Activated T-cell treated with anti-CD3 and anti-CD28 coated beads for 1 hour (primary cell): ENCODE data around the gene ARSK.

Experiments used
- DNase-seq: peaks from one replicate; pipeline ENCODE4 v3.0.0-alpha.2; 2020; ENCODE audit warnings: low read depth

ARSK gene, protein sequence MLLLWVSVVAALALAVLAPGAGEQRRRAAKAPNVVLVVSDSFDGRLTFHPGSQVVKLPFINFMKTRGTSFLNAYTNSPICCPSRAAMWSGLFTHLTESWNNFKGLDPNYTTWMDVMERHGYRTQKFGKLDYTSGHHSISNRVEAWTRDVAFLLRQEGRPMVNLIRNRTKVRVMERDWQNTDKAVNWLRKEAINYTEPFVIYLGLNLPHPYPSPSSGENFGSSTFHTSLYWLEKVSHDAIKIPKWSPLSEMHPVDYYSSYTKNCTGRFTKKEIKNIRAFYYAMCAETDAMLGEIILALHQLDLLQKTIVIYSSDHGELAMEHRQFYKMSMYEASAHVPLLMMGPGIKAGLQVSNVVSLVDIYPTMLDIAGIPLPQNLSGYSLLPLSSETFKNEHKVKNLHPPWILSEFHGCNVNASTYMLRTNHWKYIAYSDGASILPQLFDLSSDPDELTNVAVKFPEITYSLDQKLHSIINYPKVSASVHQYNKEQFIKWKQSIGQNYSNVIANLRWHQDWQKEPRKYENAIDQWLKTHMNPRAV

DNA sequence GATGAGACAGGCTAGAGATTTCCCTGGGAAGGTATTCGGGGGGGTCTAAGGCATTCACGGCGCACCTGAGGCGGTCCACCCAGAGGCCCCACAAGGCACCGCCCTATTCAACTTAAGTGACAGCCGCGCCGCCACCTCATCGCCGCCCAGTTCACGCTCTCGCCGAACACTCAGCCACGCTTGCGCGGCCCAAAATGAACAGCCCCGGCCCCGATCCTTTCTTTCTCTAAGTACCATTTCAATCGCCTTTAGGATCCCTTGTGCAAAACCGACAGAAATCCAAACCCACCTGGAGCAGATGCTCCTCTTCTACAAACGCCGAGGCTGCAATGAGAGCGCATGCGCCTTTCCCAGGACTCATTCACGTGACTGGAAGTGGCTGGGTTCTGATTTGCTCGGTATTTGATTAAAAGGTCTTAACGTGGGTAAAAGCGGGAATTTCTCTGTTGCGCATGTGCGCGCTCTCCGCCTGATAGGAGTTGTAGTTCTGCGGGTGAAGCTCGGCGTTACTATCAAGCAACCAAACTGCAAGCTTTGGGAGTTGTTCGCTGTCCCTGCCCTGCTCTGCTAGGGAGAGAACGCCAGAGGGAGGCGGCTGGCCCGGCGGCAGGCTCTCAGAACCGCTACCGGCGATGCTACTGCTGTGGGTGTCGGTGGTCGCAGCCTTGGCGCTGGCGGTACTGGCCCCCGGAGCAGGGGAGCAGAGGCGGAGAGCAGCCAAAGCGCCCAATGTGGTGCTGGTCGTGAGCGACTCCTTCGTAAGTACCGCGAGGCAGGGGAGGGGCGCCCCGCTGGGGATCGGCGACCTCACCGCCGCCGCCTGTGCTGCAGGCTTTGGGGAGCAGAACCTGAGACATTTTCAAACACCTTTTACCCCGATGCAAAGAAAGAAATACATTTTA, at the start of gene ARSK, which contains the start of gene SKIC3:
Gene ARSK (plus strand): TSS at position 455 of the 902 bp plus-strand sequence. CDS start 178 bp downstream, at position 633.
Gene SKIC3 (minus strand): TSS at position 331 of the 902 bp plus-strand sequence. CDS start 7,827 bp downstream, outside the sequence.
- DNase-seq = peak; percentile 85

DNA sequence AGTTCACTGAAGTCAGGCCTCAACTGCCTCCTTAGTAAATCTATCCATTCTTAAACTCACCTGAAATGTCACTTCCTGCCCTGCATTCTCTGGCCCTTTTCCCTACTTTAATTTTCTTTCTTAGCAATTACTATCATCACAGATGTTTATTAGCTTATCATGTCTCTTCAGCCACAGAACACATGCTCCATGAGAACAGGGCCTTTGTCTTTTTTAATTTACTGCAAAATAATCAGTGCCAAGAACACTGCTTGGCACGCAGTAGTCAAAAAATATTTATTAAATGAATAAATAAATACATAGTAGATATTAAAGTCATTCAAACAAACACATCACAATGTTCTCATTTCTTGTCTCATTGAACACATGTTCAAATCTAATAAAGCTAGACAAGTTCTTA, 46.4 kb upstream of the ARSK start:
- no peak for DNase-seq

DNA sequence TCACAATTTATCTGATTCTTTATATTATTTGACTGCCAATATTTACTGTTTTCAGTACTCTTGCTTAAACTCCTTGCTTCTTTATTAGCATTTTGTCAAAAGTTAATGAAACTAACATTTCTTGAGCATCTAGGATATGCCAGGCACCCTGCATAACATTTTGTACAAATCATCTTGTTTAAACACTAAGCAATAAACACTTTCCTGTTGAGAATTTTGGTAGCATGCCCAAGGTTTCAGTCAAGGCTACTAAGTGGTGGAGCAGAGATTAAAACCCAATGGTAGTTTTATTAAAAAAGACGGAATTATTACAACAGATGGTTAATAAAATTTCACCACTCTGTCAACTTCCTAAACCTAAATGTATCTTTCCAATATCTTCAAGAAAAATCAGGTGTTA, 43.3 kb upstream of the ARSK start:
- DNase-seq = no peak

- DNase-seq = no peak
Observed at GRCh38 chr5:95518417-95518816, 36.5 kb upstream of the ARSK start.

DNA sequence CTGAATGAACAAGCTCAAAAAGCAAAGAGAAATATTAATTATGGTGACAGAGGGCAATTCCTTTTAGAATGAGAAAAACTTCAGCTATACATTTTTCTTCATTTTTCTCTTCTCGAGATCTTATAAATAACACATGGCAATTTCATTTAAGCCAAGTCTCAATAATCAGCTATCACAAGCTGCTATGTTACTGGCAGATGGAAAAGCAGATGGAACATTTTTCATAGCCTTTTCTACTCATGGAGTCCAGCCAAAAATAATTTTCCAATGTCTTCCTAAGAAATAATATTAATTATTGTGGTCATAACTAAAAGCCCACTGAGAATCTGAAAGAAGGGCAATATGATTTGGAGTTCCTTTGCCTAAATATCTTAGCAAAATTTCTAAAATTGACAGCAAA, 35.8 kb upstream of the ARSK start:
- DNase-seq = no peak

DNA sequence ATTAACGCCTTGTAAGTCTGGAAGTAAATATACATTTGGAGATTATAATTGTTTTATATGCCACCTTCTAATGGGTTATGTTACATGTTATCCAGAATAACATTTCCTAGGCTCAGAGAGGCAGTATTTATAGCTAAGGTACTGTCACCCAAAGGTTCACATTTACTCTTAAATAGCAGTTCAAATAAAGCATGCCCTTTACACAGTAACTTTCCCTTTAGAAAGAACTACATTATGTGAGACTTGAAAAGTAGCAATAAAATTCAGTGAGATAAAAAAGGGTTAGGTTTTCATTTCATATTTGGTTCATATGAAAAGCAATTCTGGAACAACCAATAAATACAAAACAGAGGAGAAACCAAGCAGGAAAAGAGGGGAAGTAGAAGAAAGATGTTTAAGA, 35.2 kb upstream of the ARSK start:
- no peak for DNase-seq

DNA sequence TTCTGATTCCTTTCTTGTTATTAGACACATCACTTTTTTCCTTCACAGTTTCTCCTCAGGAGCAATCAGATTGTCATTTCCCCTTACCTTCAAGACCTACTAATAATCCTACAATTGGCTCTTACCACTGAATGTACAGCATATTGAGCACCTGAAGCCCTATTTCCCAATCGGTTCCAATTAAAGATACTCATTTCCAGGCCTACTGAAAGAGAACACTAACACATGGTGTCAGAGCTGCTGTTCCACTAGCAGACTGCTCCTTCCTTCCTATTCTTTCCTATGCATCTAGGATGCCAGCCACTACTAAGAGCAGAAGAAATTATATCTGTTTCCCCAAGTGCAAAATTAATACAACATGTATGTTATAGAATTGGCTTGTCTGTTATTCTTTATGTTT, 34.7 kb upstream of the ARSK start:
- DNase-seq = no peak

DNA sequence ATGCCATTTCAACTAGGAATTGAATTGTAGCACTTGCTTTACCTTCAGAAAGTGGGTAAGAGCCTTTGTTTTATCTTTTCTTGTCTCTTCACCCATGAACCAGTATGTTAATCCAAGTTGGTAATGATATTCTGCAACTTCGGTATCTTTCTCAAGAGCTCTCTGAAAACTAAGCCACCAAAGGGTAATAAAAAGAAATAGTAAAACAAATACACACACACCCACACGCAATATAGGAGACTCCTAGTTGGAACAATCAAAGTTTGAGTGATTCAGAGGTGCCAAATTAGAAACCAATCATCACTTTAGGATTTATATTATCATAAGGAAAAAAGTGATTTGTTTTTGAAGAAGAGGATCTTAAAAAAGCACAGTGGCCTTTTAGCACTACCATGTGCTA, 30.5 kb upstream of the ARSK start:
- no peak for DNase-seq

- no peak for DNase-seq
Observed at GRCh38 chr5:95526871-95527270, 28.0 kb upstream of the ARSK start.

DNA sequence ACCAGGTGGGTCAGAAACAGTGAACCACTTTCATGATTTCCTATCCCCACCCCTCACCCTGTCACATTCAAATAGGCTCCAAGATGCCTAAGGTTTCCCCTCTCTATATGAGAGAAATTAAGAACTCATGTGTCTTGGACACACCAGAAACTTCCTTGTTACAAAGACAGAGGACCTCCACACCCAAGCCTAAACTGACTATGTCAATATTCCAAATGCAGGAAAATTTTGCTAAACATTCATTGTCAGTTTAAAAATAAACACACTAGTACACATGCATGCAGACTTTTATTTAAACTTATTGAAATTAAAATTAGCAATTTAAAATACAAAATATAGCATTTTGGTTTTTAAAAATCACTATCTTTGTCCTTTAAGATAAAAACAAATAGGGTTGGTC, 26.3 kb upstream of the ARSK start:
- DNase-seq = no peak

GRCh38 chr5:95530416-95530815, 24.5 kb upstream of the ARSK start:
- no peak for DNase-seq

GRCh38 chr5:95531491-95531890, 23.4 kb upstream of the ARSK start:
- no peak for DNase-seq

DNA sequence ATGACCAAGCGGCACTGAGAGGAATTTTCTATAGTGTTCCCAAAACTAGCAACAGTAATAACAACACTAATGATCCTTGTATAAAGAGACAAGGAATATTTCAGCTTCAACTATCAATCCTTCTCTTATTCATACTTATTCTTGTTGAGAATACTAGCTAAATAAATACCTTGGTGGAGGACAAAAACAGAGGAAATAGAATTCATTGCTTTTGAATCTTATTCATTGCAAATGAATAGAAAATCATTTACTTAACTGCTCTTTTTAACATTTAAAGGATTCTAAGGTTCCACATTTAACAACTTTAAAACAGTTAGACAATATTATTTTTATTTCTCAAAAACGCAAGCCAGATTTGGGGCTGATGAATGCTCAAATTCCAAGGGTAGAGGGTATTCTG, 22.5 kb upstream of the ARSK start:
- no peak for DNase-seq

DNA sequence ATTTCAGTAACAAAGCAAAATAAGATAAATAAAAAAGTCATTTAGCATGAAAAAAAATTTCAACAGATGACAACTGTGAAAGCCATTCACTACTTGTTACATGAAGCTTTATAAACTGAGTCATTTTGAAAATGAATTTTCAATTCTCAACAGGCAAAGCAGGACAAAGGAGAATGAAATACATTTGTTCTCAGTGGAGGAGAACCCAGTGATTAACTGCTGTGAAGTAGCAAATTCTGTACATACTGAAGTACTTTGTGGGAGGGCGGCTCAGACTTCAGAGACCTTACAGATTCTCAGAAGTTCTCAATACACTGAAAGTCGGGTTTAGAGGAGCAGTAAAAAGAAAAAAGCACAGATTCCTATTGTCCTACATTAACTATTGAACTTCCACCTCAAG, 21.8 kb upstream of the ARSK start:
- no peak for DNase-seq

DNA sequence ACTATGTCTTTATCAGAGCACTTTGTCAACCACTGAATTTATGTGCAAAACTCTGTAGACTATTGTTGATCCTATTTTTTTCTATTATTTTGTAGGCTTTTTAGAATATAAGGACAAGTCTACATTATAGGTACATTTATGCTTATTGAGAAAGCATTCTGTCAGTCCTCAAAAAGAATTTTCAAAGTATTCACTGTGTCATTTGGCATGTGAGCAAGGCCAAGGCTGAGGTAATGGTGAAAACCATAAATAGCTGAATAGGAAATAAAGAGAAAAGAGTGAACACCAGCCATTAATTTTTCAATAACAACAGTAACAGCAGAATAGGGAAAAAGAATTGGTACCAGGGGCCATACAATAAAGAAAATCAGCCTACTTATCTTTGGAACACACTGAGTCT, 21.1 kb upstream of the ARSK start:
- no peak for DNase-seq

DNA sequence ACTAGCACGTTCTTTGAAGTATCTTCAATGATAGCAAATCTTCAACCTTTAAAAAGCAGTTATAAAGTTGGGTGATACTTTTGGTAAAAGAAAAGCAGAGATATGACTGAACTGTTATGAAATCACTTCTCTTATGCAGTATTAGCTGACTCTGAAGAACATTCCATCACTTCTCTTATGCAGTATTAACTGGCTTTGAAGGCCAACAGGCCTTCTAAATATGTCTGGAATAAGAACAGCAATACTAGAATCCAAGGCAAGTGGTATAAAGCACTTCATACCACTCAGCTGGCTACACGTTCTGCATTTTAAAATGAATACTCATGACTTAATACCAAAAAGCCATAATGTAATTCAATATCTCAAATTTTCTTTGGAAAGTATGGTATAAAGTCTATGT, 17.4 kb upstream of the ARSK start:
- DNase-seq = no peak

GRCh38 chr5:95543017-95543705, 11.7 kb upstream of the ARSK start:
- no peak for DNase-seq

DNA sequence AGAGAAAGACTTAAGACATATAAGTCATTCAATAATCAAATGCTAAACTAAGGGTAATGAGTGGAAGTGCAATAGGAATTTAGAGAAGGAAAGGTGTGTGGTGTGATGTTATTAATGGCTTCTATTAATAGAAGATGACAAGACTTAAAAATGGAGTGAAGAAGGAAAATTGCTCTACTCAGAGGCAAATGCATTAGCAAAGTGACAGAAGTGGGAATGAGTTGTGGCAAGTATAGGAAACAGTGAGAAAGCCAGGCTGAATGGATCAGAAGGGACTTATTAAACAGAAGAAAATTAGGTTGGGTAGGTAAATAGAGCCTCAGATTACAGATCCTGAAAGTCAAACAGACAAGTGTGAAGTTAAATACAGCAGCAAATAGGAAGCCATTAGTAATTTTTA, 5.9 kb upstream of the ARSK start:
- DNase-seq = no peak

GRCh38 chr5:95554331-95554646, 612 bp upstream of the ARSK start:
- no peak for DNase-seq

GRCh38 chr5:95555553-95555952, 652 bp downstream of the ARSK start:
- DNase-seq = no peak

- no peak for DNase-seq
Observed at GRCh38 chr5:95557841-95558240, 2.9 kb downstream of the ARSK start.

DNA sequence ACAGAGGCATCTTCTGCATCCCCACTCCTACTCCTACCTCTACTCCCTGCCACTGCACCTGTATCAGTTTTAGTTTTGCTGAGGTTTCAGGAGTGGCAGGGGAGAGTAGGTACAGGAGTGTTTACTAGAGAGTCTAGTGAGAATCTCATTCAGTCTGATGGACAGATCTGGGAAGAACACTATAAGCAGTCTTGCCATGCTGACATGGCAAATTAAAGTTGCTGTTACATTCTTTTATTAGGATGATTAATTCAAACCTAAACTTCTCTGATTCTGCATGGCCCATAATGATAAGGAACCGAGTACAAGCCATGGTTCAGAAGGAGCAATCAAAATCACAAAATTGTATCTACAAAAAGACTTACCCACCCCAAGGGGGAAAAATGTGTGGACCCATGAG, 7.4 kb downstream of the ARSK start:
- no peak for DNase-seq
